ENCODE data around the gene MELTF. TPM values are rescaled to one million over a fixed set of nuclear protein-coding genes. Genes with fewer than 3 reads are reported as not detected.

The MELTF gene
- total and polyA plus RNA-seq, 2 of the 13 experiments (the other 11 are each of a cell fraction or from before 2014, with no cell fraction given), result 3.2 to 7.5 TPM

DNA sequence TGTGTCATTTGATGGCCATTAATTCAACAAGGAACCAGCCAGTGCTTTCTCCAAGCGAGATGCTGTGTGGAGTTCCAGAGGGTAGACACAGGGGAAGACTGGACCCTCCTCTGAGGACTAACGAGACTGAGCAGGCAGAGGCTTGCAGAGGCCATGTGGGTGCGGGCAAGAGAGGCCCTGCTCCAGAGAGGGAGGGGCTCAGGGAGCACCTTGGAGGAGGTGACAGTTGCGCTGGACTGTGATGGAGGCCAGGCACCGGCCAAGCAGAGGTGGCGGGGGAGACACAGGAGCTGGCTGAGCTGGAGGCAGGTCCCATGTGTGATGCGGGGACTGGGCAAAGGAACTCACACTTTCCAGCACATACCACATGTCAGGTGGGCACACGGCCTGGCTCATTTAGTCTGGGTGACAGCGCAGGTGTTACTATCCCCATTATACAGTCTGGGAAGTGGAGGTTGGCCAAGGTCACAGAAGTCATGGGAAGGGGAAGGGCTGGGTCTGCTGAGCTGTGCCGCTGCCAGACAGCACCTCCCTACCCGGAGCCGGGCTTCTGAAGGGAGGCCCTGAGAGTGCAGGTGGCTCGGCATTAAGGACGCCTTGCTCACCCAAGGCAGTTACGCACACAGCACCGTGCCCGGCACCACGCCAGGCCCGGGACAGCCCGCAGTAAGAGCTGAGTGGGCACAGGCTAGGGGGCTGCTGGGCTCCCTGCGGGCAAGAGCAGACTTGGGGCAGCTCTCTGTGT is 3.7 kb downstream of the MELTF start:
- peaks cover 38% of the 10 kb centered on the region for H3K4me1 ChIP-seq (ENCODE audit: insufficient read depth, low read length)
- in situ Hi-C loops (cut with HindIII; ENCODE audit: extremely low pct_ligation_motif_present, low pct_unique_long_range_greater_than_20kb), result no loop called here

More for the DNA sequence above, 3.7 kb downstream of the MELTF start:
- H3K36me3 ChIP-seq (replicated peaks in 1 of 2; ENCODE audit: control insufficient read depth in 1 of 2, insufficient read depth in 2 of 2, low read length in 2 of 2), result no peaks in the 10 kb centered on the region; a peak in 1 of 5 replicates
- no peaks in the 10 kb centered on the region for H3K79me2 ChIP-seq (ENCODE audit: insufficient read depth, low read length)
- DNase-seq (ENCODE audit: low spot score) (no peak), ATAC-seq (no peak), FAIRE-seq (no peak)
- BruUV-seq (replicated peaks), result no TSS peak
- no peak overlapping the region for H3K27ac ChIP-seq (ENCODE audit: extremely low read length, insufficient read depth, low read length)
- intact Hi-C loops (cut with micrococcal nuclease; ENCODE audit: unreplicated experiment), result no loop called here
- H3K9me3 ChIP-seq (ENCODE audit: low read length), result no peaks in the 10 kb centered on the region
- H4K20me1 ChIP-seq (ENCODE audit: insufficient read depth, low read length), result no peaks in the 10 kb centered on the region
- H2AFZ ChIP-seq (ENCODE audit: low read length), result no peak overlapping the region
- CTCF ChIA-PET (ENCODE audit: low intra/inter-chr PET ratio, low total read pairs), result no interaction called here
- no peak overlapping the region for H3K4me3 ChIP-seq (replicated peaks in 1 of 3; ENCODE audit: insufficient read depth in 1 of 3, low read depth in 2 of 3, low read length in 3 of 3)
- 98% methylated on average over 8 of the region's 21 CpGs for WGBS (ENCODE audit: low lambda C conversion rate)
- POLR2A ChIA-PET, result no interaction called here
- H3K27me3 ChIP-seq (ENCODE audit: control insufficient read depth in 1 of 2, insufficient read depth in 2 of 2, low read length in 2 of 2), result 0 out of 5 replicates have a peak, but pooled peaks cover 0 to 3% of the 10 kb centered on the region in 2 experiments
- no peak for TF ChIP-seq ZNF710 (CRISPR knock-in tag; IDR thresholded peaks at IDR 0.05; ENCODE audit: borderline replicate concordance)
- TF ChIP-seq PCBP1 (IDR thresholded peaks at IDR 0.05; ENCODE audit: borderline replicate concordance, low read depth, low read length), result no peak
- TF ChIP-seq AGO2 (optimal IDR thresholded peaks at IDR 0.05; ENCODE audit: low read depth, low read length), result peak; percentile 48
- no peak overlapping the region for H3K4me2 ChIP-seq (ENCODE audit: low read depth, low read length)
- H3K9ac ChIP-seq (ENCODE audit: insufficient read depth, low read depth, low read length), result no peak overlapping the region

All from HepG2 (cell line).